ENCODE measurements around the gene CD320. TPM values are rescaled to one million over a fixed set of nuclear protein-coding genes. Genes with fewer than 3 reads are reported as not detected.
"Not testable (repeated sequence)": the region's sequence is repeated elsewhere in the genome, so short reads cannot be mapped to it uniquely, and the experiment has no call there.

The CD320 gene
- total RNA-seq, 1 donor = 40.1 TPM

DNA sequence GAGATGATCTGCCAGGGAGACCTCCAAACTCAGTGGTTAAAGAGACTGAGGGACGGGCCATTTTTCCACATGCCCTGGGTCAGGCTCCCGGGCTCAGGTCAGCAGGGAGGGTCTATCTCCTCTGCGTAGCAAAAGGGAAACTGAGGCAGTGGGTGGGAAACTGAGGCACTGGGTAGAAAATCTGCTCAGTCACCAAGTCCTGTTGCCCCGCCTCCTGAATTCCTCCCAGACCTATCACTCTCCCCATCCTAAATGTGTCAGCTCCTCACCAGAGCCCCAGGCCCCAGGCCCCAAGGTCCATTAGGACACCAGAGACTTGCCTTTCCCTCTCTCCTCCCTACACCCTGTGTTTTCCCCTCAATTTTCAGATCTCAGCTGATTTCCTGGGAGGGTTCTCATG lies 2.4 kb downstream of the CD320 start:
- TF ChIP-seq, protein P1, sequence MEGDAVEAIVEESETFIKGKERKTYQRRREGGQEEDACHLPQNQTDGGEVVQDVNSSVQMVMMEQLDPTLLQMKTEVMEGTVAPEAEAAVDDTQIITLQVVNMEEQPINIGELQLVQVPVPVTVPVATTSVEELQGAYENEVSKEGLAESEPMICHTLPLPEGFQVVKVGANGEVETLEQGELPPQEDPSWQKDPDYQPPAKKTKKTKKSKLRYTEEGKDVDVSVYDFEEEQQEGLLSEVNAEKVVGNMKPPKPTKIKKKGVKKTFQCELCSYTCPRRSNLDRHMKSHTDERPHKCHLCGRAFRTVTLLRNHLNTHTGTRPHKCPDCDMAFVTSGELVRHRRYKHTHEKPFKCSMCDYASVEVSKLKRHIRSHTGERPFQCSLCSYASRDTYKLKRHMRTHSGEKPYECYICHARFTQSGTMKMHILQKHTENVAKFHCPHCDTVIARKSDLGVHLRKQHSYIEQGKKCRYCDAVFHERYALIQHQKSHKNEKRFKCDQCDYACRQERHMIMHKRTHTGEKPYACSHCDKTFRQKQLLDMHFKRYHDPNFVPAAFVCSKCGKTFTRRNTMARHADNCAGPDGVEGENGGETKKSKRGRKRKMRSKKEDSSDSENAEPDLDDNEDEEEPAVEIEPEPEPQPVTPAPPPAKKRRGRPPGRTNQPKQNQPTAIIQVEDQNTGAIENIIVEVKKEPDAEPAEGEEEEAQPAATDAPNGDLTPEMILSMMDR (IDR thresholded peaks at IDR 0.05; ENCODE audit: insufficient read depth, low read length) = no peak
- no peak for DNase-seq (ENCODE audit: low read depth)
- H3K4me3 ChIP-seq (ENCODE audit: low read depth, low read length) = no peak overlapping the region

DNA sequence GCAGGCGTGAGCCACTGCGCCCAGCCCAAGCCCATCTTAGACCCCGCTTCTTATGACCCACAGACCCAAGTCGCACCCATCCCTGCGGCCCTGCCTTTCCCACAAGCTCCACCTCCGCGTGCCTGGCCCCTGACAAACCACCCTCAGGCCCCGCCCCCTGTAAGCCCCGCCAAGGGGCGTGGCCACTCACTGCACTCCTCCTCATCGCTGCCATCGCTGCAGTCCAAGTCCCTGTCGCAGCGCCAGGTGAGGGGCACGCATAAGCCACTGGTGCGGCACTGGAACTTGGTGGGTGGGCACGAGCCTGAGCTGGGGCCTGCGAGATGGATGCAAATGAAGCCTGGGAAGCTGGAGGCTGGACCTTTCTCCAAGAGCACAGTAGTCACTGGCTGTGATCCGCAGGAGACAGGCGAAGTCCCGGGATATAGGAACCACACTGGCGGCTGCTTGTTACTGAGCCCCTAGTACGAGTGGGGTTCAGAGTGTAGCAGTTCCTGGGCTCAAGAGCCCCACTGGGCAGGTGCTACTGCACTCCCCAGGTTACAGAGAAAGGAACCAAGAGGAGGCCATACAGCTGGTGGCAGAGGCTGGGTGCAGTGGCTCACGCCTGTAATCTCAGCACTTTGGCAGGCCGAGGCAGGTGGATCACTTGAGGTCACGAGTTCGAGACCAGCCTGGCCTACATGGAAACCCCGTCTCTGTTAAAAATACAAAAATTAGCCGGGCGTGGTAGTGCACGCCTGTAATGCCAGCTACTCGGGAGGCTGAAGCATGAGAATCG lies 3.1 kb downstream of the CD320 start:
- DNase-seq (ENCODE audit: low read depth) = no peak
- TF ChIP-seq, protein P1 (IDR thresholded peaks at IDR 0.05; ENCODE audit: insufficient read depth, low read length) = no peak
- no peak overlapping the region for H3K4me3 ChIP-seq (ENCODE audit: low read depth, low read length)

DNA sequence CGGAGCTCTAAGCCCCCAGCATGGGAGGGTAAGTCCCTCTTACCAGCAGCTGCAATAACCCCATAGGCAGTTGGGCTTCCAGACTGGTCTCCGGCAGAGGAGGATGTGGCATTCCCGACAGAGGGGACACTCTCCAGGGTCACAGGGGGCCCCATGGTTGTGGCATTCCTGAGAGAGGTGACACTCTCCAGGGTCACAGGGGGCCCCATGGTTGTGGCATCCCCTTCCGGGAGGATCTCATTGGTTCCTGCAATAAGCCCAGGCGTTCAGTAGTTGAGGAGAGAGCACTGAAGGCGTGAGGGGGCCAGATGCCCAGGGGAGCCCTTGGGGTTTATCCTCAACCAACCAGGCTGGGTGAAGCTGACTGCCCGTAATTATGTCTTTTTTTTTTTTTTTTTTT lies 5.4 kb downstream of the CD320 start:
- DNase-seq (ENCODE audit: low read depth) = no peak
- no peak overlapping the region for H3K4me3 ChIP-seq (ENCODE audit: low read depth, low read length)
- TF ChIP-seq, protein P1 (IDR thresholded peaks at IDR 0.05; ENCODE audit: insufficient read depth, low read length) = no peak

DNA sequence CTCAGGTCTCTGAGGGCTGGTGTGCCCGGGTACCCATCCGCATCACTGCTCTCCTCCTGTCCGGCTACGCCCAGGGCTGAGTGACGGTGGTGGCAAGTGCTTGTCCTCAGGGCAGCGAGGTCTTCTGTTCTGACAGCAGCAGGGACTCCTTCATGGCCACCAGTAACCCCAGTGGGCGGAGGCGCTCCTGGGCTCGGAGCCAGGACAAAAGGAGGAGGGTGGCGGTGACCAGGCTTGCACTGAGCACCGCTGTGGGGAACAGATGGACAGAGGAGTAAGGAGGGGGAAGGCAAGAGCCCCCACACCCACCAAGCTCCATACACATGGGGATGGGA lies 5.8 kb downstream of the CD320 start:
- DNase-seq (ENCODE audit: low read depth) = no peak
- no peak overlapping the region for H3K4me3 ChIP-seq (ENCODE audit: low read depth, low read length)
- TF ChIP-seq, protein P1 (IDR thresholded peaks at IDR 0.05; ENCODE audit: insufficient read depth, low read length) = no peak

DNA sequence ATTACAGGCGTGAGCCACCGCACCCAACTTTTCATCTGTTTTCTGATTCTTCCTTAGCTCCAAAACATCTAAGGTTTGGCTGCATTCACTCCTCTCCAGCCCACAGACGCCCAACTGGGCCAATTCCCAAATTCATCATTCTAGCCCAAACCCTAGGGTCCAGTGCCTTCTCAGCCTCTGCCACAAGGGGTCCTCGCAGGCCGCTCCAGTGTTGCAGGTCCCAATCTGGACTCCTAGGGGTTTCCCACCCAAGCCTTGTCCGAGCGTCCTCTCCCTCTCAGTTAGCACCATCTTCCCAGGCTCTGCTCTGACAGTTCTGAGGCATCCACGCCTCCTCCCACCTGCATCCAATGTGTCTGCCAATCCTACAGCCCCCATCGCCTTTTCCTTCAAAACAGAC lies 16.8 kb downstream of the CD320 start:
- not testable (repeated sequence) for H3K4me3 ChIP-seq (ENCODE audit: low read depth, low read length); DNase-seq (ENCODE audit: low read depth)

DNA sequence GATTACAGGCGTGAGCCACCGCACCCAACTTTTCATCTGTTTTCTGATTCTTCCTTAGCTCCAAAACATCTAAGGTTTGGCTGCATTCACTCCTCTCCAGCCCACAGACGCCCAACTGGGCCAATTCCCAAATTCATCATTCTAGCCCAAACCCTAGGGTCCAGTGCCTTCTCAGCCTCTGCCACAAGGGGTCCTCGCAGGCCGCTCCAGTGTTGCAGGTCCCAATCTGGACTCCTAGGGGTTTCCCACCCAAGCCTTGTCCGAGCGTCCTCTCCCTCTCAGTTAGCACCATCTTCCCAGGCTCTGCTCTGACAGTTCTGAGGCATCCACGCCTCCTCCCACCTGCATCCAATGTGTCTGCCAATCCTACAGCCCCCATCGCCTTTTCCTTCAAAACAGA lies 31.6 kb downstream of the CD320 start:
- DNase-seq (ENCODE audit: low read depth); H3K4me3 ChIP-seq (ENCODE audit: low read depth, low read length): not testable (repeated sequence)

DNA sequence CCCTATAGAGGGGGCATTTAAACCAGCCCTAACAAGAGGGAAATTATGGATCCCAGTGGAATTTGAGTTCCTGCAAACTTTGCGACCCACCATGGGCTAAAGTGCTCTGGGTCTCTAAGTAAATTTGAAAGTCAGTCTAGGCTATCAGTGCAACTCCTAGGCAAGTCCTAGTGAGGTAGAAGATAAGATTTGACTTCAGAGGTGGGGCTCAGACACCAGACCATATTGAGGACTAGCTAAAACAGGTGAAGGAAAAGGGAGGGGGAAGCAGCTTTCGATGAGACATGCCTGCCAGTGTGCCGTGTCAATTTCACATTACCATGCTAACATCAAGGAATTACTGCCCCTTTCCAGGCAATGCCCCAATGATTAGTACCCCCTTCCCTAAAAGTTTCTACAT lies 38.4 kb downstream of the CD320 start:
- DNase-seq (ENCODE audit: low read depth) = no peak
- TF ChIP-seq, protein P1 (IDR thresholded peaks at IDR 0.05; ENCODE audit: insufficient read depth, low read length) = no peak
- no peak overlapping the region for H3K4me3 ChIP-seq (ENCODE audit: low read depth, low read length)

DNA sequence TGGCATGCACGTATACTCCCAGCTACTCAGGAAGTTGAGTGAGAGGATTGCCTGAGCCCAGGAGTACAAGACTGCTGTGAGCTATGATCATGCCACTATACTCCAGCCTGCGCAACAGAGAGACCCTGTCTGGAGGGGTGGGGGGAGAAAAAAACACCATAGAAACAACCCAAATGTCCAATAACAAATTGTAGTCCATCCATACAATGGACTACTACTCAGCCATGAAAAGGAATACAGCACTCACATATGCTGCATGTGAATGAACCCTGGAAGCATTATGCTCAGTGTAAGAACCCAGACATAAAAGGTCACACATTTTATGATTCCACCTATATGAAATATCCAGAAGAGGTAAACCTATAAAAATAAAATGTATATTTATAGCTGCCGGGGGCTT lies 42.3 kb downstream of the CD320 start:
- TF ChIP-seq, protein P1 (IDR thresholded peaks at IDR 0.05; ENCODE audit: insufficient read depth, low read length) = no peak
- H3K4me3 ChIP-seq (ENCODE audit: low read depth, low read length) = no peak overlapping the region

DNA sequence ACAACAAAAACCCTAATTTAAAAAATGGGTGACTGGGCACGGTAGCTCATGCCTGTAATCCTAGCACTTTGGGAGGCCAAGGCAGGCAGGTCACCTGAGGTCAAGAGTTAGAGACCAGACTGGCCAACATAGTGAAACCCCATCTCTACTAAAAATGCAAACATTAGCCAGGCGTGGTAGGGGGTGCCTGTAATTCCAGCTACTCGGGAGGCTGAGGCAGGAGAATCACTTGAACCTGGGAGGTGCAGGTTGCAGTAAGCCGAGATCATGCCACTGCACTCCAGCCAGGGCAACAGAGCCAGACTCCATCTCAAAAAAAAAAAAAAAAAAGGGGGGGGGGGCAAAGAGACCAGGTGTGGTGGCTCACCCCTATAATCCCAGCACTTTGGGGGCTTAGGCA lies 43.9 kb downstream of the CD320 start:
- not testable (repeated sequence) for H3K4me3 ChIP-seq (ENCODE audit: low read depth, low read length); DNase-seq (ENCODE audit: low read depth)

More for the DNA sequence above, 42.3 kb downstream of the CD320 start:
- no peak for DNase-seq (ENCODE audit: low read depth)

Data from fibroblast of the aortic adventitia (primary cell).